ENCODE results near the gene RPN2.

Gene RPN2

GRCh38 chr20:37283530-37284195 lies 104.5 kb downstream of the RPN2 start:
- TF ChIP-seq CTCF (IDR thresholded peaks at IDR 0.05) = no peak

DNA sequence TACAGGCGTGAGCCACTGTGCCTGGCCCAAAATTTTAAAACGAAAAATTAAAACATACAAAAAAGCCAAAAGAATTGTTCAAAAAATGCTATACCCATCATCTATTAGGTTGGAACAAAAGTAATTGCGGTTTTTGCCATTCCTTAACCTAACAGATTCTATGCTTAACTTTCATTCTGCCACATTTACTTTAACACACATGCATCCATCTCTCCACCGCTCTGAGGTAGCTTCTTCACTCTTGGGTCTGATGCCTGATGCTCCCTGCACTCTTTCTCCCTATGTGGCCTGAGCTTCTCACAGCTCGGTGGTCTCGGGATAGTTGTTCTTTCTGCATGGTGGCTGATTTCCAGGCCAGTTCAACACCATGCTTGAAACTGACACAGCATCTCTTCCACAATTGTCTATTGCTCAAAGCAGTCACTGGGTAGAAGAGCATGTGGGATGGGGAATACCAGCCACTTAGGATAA lies 105.6 kb downstream of the RPN2 start:
- TF ChIP-seq CTCF (IDR thresholded peaks at IDR 0.05) = no peak

DNA sequence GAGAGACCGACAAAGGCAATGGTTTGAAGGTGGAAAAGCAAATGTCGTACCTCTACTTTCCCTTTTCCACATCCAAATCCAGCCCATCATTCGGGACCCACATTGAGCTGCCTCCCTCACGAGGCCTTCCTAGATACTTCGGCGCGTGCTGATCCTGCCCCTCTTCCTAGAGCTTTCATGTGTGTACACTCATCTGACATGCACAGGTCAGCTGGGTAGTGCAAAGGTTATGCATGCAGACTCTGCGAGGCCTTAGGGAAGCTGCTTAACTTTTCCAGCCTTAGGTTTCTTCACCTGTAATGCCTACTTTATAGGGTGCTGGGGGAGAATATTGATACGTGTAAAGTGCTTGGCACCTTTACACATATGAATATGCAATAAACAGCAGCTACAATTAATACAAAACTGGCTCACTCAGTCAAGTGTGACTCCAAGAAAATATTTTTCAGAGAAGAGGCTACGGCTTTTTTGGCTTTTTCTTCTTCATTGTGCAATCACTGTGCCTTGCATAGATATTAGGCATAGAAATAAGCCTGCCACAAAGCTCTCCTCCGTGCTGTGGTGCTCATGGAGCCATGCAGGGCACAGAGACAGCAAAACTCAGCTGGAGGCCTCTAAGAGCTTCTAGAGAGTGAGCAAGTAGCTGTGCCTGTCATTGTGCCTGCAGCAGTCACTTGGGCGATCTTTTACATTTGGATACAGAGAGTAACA lies 106.7 kb downstream of the RPN2 start:
- no peak for TF ChIP-seq CTCF (IDR thresholded peaks at IDR 0.05)

- TF ChIP-seq CTCF (IDR thresholded peaks at IDR 0.05) = no peak
Measured at GRCh38 chr20:37288091-37288490, 109.0 kb downstream of the RPN2 start.

DNA sequence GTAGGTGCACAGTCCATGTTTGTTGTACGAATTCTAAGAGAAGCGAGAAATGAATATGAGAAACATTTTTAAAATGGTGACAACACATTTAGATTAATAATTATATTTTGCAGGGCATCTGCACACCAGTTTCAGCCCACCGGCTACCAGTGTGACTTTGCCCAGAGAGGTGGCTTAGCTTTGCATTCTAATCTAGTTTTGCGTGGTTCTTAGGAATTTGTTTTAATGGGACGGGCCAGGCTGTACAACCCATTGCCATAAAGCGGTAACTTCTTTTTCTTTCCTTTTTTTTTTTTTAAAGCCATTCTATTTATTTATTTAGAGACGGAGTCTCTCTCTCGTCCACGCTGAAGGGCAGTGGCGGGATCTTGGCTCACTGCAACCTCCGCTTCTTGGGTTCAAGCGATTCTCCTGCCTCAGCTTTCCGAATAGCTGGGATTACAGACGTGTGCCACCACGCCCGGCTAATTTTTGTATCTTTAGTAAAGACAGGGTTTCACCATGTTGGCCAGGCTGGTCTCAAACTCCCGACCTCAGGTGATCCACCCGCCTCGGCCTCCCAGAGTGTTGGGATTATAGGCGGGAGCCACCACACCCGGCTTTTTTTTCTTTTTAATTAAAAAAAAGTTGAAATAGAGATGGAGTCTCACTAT lies 111.2 kb downstream of the RPN2 start:
- TF ChIP-seq CTCF (IDR thresholded peaks at IDR 0.05) = no peak
